Measurements from ENCODE around the gene TRPM6.

GRCh38 chr9:74777136-74777879, 110.4 kb downstream of the TRPM6 start:
- peak; percentile 92 for TF ChIP-seq CTCF (conservative IDR thresholded peaks at IDR 0.05; ENCODE audit: low read length)
- TF ChIP-seq EZH2phosphoT487 (IDR thresholded peaks at IDR 0.05; ENCODE audit: borderline replicate concordance, low read depth, low read length), result no peak

All from OCI-LY7 (cell line).